HAP-1 (cell line): ENCODE data around the gene RAD52.

Experiments
- DNase-seq, 2 experiments: peaks; one replicate each; pipeline ENCODE4 v3.0.0-alpha.2; 2016 to 2020; ENCODE audit warnings: low spot score in 2 of 2
- H3K27me3 ChIP-seq: fragments of 250-450 bp; sonication (Bioruptor Pico); 2 replicates; pipeline ENCODE4 v1.5.1; 2020; ENCODE audit warnings: low read depth, mild to moderate bottlenecking, moderate library complexity
- H3K36me3 ChIP-seq: fragments of 250-450 bp; sonication (Bioruptor Pico); replicated peaks from 2 replicates; pipeline ENCODE4 v1.5.1; 2020; ENCODE audit warnings: mild to moderate bottlenecking
- H3K4me1 ChIP-seq: fragments of 250-450 bp; sonication (Bioruptor Pico); 2 replicates; pipeline ENCODE4 v1.5.1; 2020; ENCODE audit warnings: mild to moderate bottlenecking
- H3K4me3 ChIP-seq: fragments of 250-450 bp; sonication (Bioruptor Pico); 2 replicates; pipeline ENCODE4 v1.5.1; 2020; ENCODE audit warnings: mild to moderate bottlenecking, moderate library complexity
- H3K9me3 ChIP-seq: fragments of 250-450 bp; sonication (Bioruptor Pico); 2 replicates; pipeline ENCODE4 v1.5.1; 2020; ENCODE audit warnings: mild to moderate bottlenecking, moderate library complexity
- in situ Hi-C: fragments of 300-500 bp; cut with MboI; formaldehyde crosslinking; loops from 3 replicates; pipeline ENCODE4 v1.14.3; 2020; ENCODE audit warnings: low sequenced_read_pairs, inconsistent platforms, mixed read lengths

Gene RAD52

GRCh38 chr12:920676-921075, 28.8 kb downstream of the RAD52 start:
- Histone ChIP-seq H3K9me3 (no peaks in the 10 kb centered on the region), H3K4me1 (no peaks in the 10 kb centered on the region), H3K27me3 (no peaks in the 10 kb centered on the region), H3K36me3 (peaks cover 66% of the 10 kb centered on the region), H3K4me3 (no peak overlapping the region)
- no peak for DNase-seq
- in situ Hi-C loops, result no loop called here

- Histone ChIP-seq H3K27me3 (no peaks in the 10 kb centered on the region), H3K36me3 (peaks cover 78% of the 10 kb centered on the region), H3K4me1 (peaks cover 9% of the 10 kb centered on the region; the same call in 1 of the 2 replicates), H3K4me3 (no peak overlapping the region), H3K9me3 (no peaks in the 10 kb centered on the region)
- in situ Hi-C loops, result no loop called here
- no peak for DNase-seq
Observed at GRCh38 chr12:916712-917445, 32.6 kb downstream of the RAD52 start.

- Histone ChIP-seq H3K4me3 (no peak overlapping the region), H3K36me3 (peaks cover 78% of the 10 kb centered on the region)
Observed at GRCh38 chr12:916240-916639, 33.3 kb downstream of the RAD52 start.

GRCh38 chr12:915090-915489, 34.4 kb downstream of the RAD52 start:
- Histone ChIP-seq H3K27me3 (no peaks in the 10 kb centered on the region), H3K4me1 (peaks cover 9% of the 10 kb centered on the region; the same call in 1 of the 2 replicates), H3K9me3 (no peaks in the 10 kb centered on the region), H3K4me3 (no peak overlapping the region), H3K36me3 (peaks cover 82% of the 10 kb centered on the region)
- in situ Hi-C loops, result no loop called here
- DNase-seq, result peak; percentile 7 to 22

More at GRCh38 chr12:916240-916639, 33.3 kb downstream of the RAD52 start:
- Histone ChIP-seq H3K4me1 (peaks cover 9% of the 10 kb centered on the region; the same call in 1 of the 2 replicates), H3K27me3 (no peaks in the 10 kb centered on the region), H3K9me3 (no peaks in the 10 kb centered on the region)
- in situ Hi-C loops, result no loop called here
- DNase-seq, result no peak

GRCh38 chr12:913919-914698, 35.4 kb downstream of the RAD52 start:
- H3K9me3 ChIP-seq, result no peaks in the 10 kb centered on the region
- H3K27me3 ChIP-seq, result no peaks in the 10 kb centered on the region
- in situ Hi-C loops, result no loop called here
- DNase-seq, result no peak
- no peak overlapping the region for H3K4me3 ChIP-seq
- H3K4me1 ChIP-seq, result peaks cover 9% of the 10 kb centered on the region; the same call in 1 of the 2 replicates
- H3K36me3 ChIP-seq, result peaks cover 87% of the 10 kb centered on the region

- no peak overlapping the region for H3K4me3 ChIP-seq
- no peaks in the 10 kb centered on the region for H3K27me3 ChIP-seq
- H3K4me1 ChIP-seq, result peaks cover 9% of the 10 kb centered on the region; the same call in 1 of the 2 replicates
- in situ Hi-C loops, result no loop called here
- peak; percentile 37 to 53 for DNase-seq
- H3K36me3 ChIP-seq, result peaks cover 79% of the 10 kb centered on the region
- no peaks in the 10 kb centered on the region for H3K9me3 ChIP-seq
Observed at GRCh38 chr12:912466-913235, 36.8 kb downstream of the RAD52 start.

- Histone ChIP-seq H3K4me1 (peaks cover 9% of the 10 kb centered on the region; the same call in 1 of the 2 replicates), H3K4me3 (no peak overlapping the region), H3K27me3 (no peaks in the 10 kb centered on the region), H3K9me3 (no peaks in the 10 kb centered on the region), H3K36me3 (peaks cover 74% of the 10 kb centered on the region)
- in situ Hi-C loops, result no loop called here
- DNase-seq, result no peak
Observed at GRCh38 chr12:911191-911826, 38.2 kb downstream of the RAD52 start.

GRCh38 chr12:910416-910815, 39.1 kb downstream of the RAD52 start:
- in situ Hi-C loops, result no loop called here
- no peak for DNase-seq
- Histone ChIP-seq H3K4me3 (no peak overlapping the region), H3K9me3 (no peaks in the 10 kb centered on the region), H3K4me1 (peaks cover 9% of the 10 kb centered on the region; the same call in 1 of the 2 replicates), H3K27me3 (no peaks in the 10 kb centered on the region), H3K36me3 (peaks cover 68% of the 10 kb centered on the region)

- Histone ChIP-seq H3K9me3 (no peaks in the 10 kb centered on the region), H3K27me3 (no peaks in the 10 kb centered on the region), H3K4me3 (no peak overlapping the region), H3K4me1 (peaks cover 6% of the 10 kb centered on the region; the same call in 1 of the 2 replicates), H3K36me3 (peaks cover 66% of the 10 kb centered on the region)
- in situ Hi-C loops, result no loop called here
- no peak for DNase-seq
Observed at GRCh38 chr12:909861-910260, 39.6 kb downstream of the RAD52 start.

GRCh38 chr12:907413-908185, 41.9 kb downstream of the RAD52 start:
- no peak for DNase-seq
- in situ Hi-C loops, result no loop called here
- Histone ChIP-seq H3K27me3 (no peaks in the 10 kb centered on the region), H3K4me1 (peaks cover under 1% of the 10 kb centered on the region; the same call in 1 of the 2 replicates), H3K4me3 (no peak overlapping the region), H3K9me3 (no peaks in the 10 kb centered on the region), H3K36me3 (peaks cover 64% of the 10 kb centered on the region)

GRCh38 chr12:906062-906585, 43.4 kb downstream of the RAD52 start:
- DNase-seq, result no peak
- no peak overlapping the region for H3K4me3 ChIP-seq
- in situ Hi-C loops, result no loop called here
- no peaks in the 10 kb centered on the region for H3K4me1 ChIP-seq
- peaks cover 64% of the 10 kb centered on the region for H3K36me3 ChIP-seq
- no peaks in the 10 kb centered on the region for H3K9me3 ChIP-seq
- H3K27me3 ChIP-seq, result no peaks in the 10 kb centered on the region

- no peak for DNase-seq
- Histone ChIP-seq H3K27me3 (no peaks in the 10 kb centered on the region), H3K4me1 (no peaks in the 10 kb centered on the region), H3K36me3 (peaks cover 64% of the 10 kb centered on the region), H3K4me3 (no peak overlapping the region), H3K9me3 (no peaks in the 10 kb centered on the region)
- in situ Hi-C loops, result no loop called here
Observed at GRCh38 chr12:905261-906031, 44.0 kb downstream of the RAD52 start.
